PC-3 (cell line): ENCODE measurements around the gene RIC8B. TPM values are rescaled to one million over a fixed set of nuclear protein-coding genes. Genes with fewer than 3 reads are reported as not detected.

ENCODE experiments used
- ATAC-seq: fragments of 200-7000 bp; cut with Tn5 transposase; 2 replicates; pipeline ENCODE4 v1.9.1; 2020; ENCODE audit warnings: mild to moderate bottlenecking, moderate library complexity
- BruUV-seq: library from RNA; stranded (reverse); fragments of 400-500 nt; replicated peaks from 2 replicates; lab custom pipeline; 2021; lab: Mats Ljungman, UMichigan
- CTCF ChIA-PET: fragments of 300-600 bp; sonication (Branson Sonifier 250); formaldehyde crosslinking; loops from one replicate; lab custom pipeline; 2022; ENCODE audit warnings: antibody characterized with exemption; lab: Charles Lee
- POLR2A ChIA-PET: fragments of 300-600 bp; sonication (Branson Sonifier 250); formaldehyde crosslinking; loops from one replicate; lab custom pipeline; 2022; ENCODE audit warnings: antibody characterized with exemption; ENCODE audit not compliant: unreplicated experiment; lab: Charles Lee
- DNase-seq: peaks from one replicate; pipeline ENCODE4 v3.0.0-alpha.2; 2015
- H2AFZ ChIP-seq: fragments of 300-600 bp; sonication (generic); 2 replicates; pipeline ENCODE4 v1.6.0; 2016; ENCODE audit warnings: antibody characterized with exemption, low read length
- H3F3A ChIP-seq: fragments of 300-600 bp; sonication (generic); one replicate; pipeline ENCODE4 v1.6.0; 2017; ENCODE audit warnings: antibody characterized with exemption, low read length, control low read depth, mild to moderate bottlenecking; ENCODE audit not compliant: unreplicated experiment
- H3K27ac ChIP-seq: fragments of 300-600 bp; sonication (generic); 2 replicates; pipeline ENCODE4 v1.5.1; 2016; ENCODE audit warnings: mild to moderate bottlenecking, low read length
- H3K27me3 ChIP-seq: fragments of 300-600 bp; sonication (generic); 2 replicates; pipeline ENCODE4 v1.6.1; 2016; ENCODE audit warnings: low read length, mixed read lengths
- H3K36me3 ChIP-seq: fragments of 300-600 bp; sonication (generic); 2 replicates; pipeline ENCODE4 v1.6.1; 2016; ENCODE audit warnings: low read depth, mixed run types, low read length, mixed read lengths
- H3K4me1 ChIP-seq: fragments of 300-600 bp; sonication (generic); 2 replicates; pipeline ENCODE4 v1.5.1; 2016; ENCODE audit warnings: low read length; ENCODE audit not compliant: insufficient read depth
- H3K4me2 ChIP-seq: fragments of 300-600 bp; sonication (generic); 2 replicates; pipeline ENCODE4 v1.6.0; 2016; ENCODE audit warnings: low read length
- H3K4me3 ChIP-seq: fragments of 300-600 bp; sonication (generic); 2 replicates; pipeline ENCODE4 v1.5.1; 2016; ENCODE audit warnings: mild to moderate bottlenecking, low read length, mixed read lengths
- H3K79me2 ChIP-seq: fragments of 300-600 bp; sonication (generic); 2 replicates; pipeline ENCODE4 v1.6.1; 2017; ENCODE audit warnings: low read length, mixed read lengths
- H3K9ac ChIP-seq: fragments of 300-600 bp; sonication (generic); 2 replicates; pipeline ENCODE4 v1.6.0; 2016; ENCODE audit warnings: mild to moderate bottlenecking, low read length
- H3K9me2 ChIP-seq: fragments of 300-600 bp; sonication (generic); replicated peaks from 2 replicates; pipeline ENCODE4 v1.6.1; 2016; ENCODE audit warnings: mixed run types, low read length, mixed read lengths
- H3K9me3 ChIP-seq: fragments of 300-600 bp; sonication (generic); 2 replicates; pipeline ENCODE4 v1.6.1; 2016; ENCODE audit warnings: low read length, mixed read lengths
- H4K20me1 ChIP-seq: fragments of 300-600 bp; sonication (generic); 2 replicates; pipeline ENCODE4 v1.6.1; 2016; ENCODE audit warnings: low read length, mixed read lengths
- CTCF ChIP-seq: fragments of 300-600 bp; sonication (generic); conservative IDR thresholded peaks from 2 replicates; pipeline ENCODE4 v1.5.1; 2017; ENCODE audit warnings: antibody characterized with exemption, low read depth, mild to moderate bottlenecking, low read length
- EZH2 ChIP-seq: fragments of 300-600 bp; sonication (generic); IDR thresholded peaks from one replicate; pipeline ENCODE4 v1.6.1; 2017; ENCODE audit warnings: antibody characterized with exemption, mild to moderate bottlenecking, low read length; ENCODE audit not compliant: unreplicated experiment
- EZH2phosphoT487 ChIP-seq: fragments of 300-600 bp; sonication (generic); IDR thresholded peaks from 2 replicates; pipeline ENCODE4 v1.6.1; 2018; ENCODE audit warnings: mild to moderate bottlenecking, antibody characterized with exemption, low read length, borderline replicate concordance
- intact Hi-C: fragments of 100-400 bp; cut with micrococcal nuclease; formaldehyde crosslinking; loops from 2 replicates; pipeline ENCODE4 v1.9.0; 2023
- total RNA-seq: library from RNA; depleted of rRNA; stranded (reverse); fragments of >200 nt; gene quantifications from 2 replicates; pipeline ENCODE4 v1.2.3, GENCODE V29; 2014

Gene RIC8B
- total RNA-seq, 1 experiment from 2014 or later, result 8.6 TPM

GRCh38 chr12:106780010-106780631 is 5.6 kb downstream of the RIC8B start:
- ATAC-seq (peak; percentile 90), DNase-seq (peak; percentile 87)
- no peaks in the 10 kb centered on the region for H3K9me2 ChIP-seq
- no peaks in the 10 kb centered on the region for H3F3A ChIP-seq
- H3K36me3 ChIP-seq, result peaks cover 4% of the 10 kb centered on the region; the same call in 1 of the 2 replicates
- H3K9ac ChIP-seq, result no peak overlapping the region
- CTCF ChIA-PET, result no interaction called here
- no peaks in the 10 kb centered on the region for H3K9me3 ChIP-seq
- 0 out of 2 replicates have a peak overlapping the region, but pooled peaks have one; percentile 6 for H3K27ac ChIP-seq
- 0 out of 2 replicates have a peak, but pooled peaks cover 6% of the 10 kb centered on the region for H4K20me1 ChIP-seq
- no TSS peak for BruUV-seq
- 0 out of 2 replicates have a peak overlapping the region, but pooled peaks have one; percentile 3 for H3K4me2 ChIP-seq
- H3K79me2 ChIP-seq, result peaks cover 84% of the 10 kb centered on the region
- H3K4me1 ChIP-seq, result peaks cover 23% of the 10 kb centered on the region
- intact Hi-C loops, result no loop called here
- POLR2A ChIA-PET, result no interaction called here
- TF ChIP-seq EZH2 (no peak), CTCF (no peak), EZH2phosphoT487 (no peak)
- H3K27me3 ChIP-seq, result no peaks in the 10 kb centered on the region
- H2AFZ ChIP-seq, result no peak overlapping the region
- H3K4me3 ChIP-seq, result no peak overlapping the region

DNA sequence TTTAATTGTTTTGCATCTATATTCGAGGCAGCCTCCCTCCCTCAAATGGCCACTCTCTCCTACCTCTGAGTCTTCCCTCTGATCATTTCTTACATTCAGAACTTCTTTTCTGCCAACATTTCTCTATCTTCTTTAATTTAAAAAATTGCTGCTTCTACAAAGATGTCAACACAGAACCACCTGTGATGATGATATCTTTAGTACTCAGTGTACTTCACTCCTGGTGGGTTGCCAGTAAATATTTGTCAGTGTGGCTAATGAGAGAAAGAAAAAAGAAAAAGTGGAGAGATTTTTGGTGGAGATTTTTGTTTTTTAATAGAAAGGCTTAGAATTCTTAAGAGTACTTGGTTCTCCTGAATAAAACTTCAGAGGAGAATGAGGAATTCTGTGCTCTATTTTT is 8.1 kb downstream of the RIC8B start:
- TF ChIP-seq EZH2 (no peak), CTCF (no peak), EZH2phosphoT487 (no peak)
- H3K4me1 ChIP-seq, result peaks cover 14% of the 10 kb centered on the region
- peaks cover 4% of the 10 kb centered on the region; the same call in 1 of the 2 replicates for H3K36me3 ChIP-seq
- no peak overlapping the region for H2AFZ ChIP-seq
- H3K9me3 ChIP-seq, result no peaks in the 10 kb centered on the region
- H3K4me3 ChIP-seq, result no peak overlapping the region
- peaks cover 59% of the 10 kb centered on the region for H3K79me2 ChIP-seq
- no peaks in the 10 kb centered on the region for H3K9me2 ChIP-seq
- ATAC-seq (no peak), DNase-seq (no peak)
- no peak overlapping the region for H3K9ac ChIP-seq
- no peaks in the 10 kb centered on the region for H3F3A ChIP-seq
- no peaks in the 10 kb centered on the region for H3K27me3 ChIP-seq
- BruUV-seq, result no TSS peak
- intact Hi-C loops, result no loop called here
- H3K27ac ChIP-seq, result no peak overlapping the region
- 0 out of 2 replicates have a peak, but pooled peaks cover 6% of the 10 kb centered on the region for H4K20me1 ChIP-seq
- ChIA-PET POLR2A (no interaction called here), CTCF (no interaction called here)
- no peak overlapping the region for H3K4me2 ChIP-seq

- Histone ChIP-seq H3K27ac (no peak overlapping the region), H3K36me3 (peaks cover 4% of the 10 kb centered on the region; the same call in 1 of the 2 replicates), H3F3A (no peaks in the 10 kb centered on the region), H3K4me2 (no peak overlapping the region), H3K9me3 (no peaks in the 10 kb centered on the region), H3K27me3 (no peaks in the 10 kb centered on the region), H3K4me1 (peaks cover 14% of the 10 kb centered on the region), H3K9ac (no peak overlapping the region), H3K79me2 (peaks cover 50% of the 10 kb centered on the region), H4K20me1 (0 out of 2 replicates have a peak, but pooled peaks cover 6% of the 10 kb centered on the region), H2AFZ (no peak overlapping the region), H3K9me2 (no peaks in the 10 kb centered on the region), H3K4me3 (no peak overlapping the region)
- DNase-seq (no peak), ATAC-seq (no peak)
- intact Hi-C loops, result no loop called here
- TF ChIP-seq EZH2 (no peak), CTCF (no peak), EZH2phosphoT487 (no peak)
- CTCF ChIA-PET, result no interaction called here
- POLR2A ChIA-PET, result no interaction called here
- BruUV-seq, result no TSS peak
Measured at GRCh38 chr12:106783515-106783914, 9.0 kb downstream of the RIC8B start.
